Keratinocyte (primary cell): ENCODE data around the gene KCNH1.

Experiments
- CTCF ChIP-seq, 3 experiments: IDR thresholded peaks in 1 of 3; conservative IDR thresholded peaks in 1 of 3; optimal IDR thresholded peaks in 1 of 3; 2 replicates in 2 of 3; 3 replicates in 1 of 3; pipeline versions ENCODE3 to v1.5.1; 2011; ENCODE audit warnings: low read length in 3 of 3, mild to moderate bottlenecking in 3 of 3, moderate library complexity in 2 of 3, control low read depth in 1 of 3, inconsistent platforms in 1 of 3; ENCODE audit not compliant: insufficient read depth in 2 of 3; ENCODE audit errors: extremely low read depth in 1 of 3
- EZH2 ChIP-seq: IDR thresholded peaks from one replicate; pipeline ENCODE4 v1.6.1; 2012; ENCODE audit warnings: inconsistent platforms, mild to moderate bottlenecking, low read length, moderate library complexity

GRCh38 chr1:210899676-210900075, 234.3 kb downstream of the KCNH1 start:
- no peak for TF ChIP-seq CTCF (optimal IDR thresholded peaks at IDR 0.05 in 1 of 3, IDR thresholded peaks at IDR 0.05 in 1 of 3, conservative IDR thresholded peaks at IDR 0.05 in 1 of 3; ENCODE audit: extremely low read depth in 1 of 3, insufficient read depth in 2 of 3, low read length in 3 of 3)
- TF ChIP-seq EZH2, result no peak
